ENCODE measurements around the gene EDN2.

Gene EDN2

GRCh38 chr1:41490911-41491310, 6.4 kb upstream of the EDN2 start:
- H3K27ac ChIP-seq (ENCODE audit: low read length), result no peak overlapping the region
- no peaks in the 10 kb centered on the region for H3K9me3 ChIP-seq (ENCODE audit: control insufficient read depth, insufficient read depth, low read length)
- no peak overlapping the region for H3K4me3 ChIP-seq (ENCODE audit: low read length)
- no CpG with 5 or more reads among the region's 2 CpGs for WGBS (ENCODE audit: insufficient coverage, insufficient read length)
- no peak for DNase-seq (ENCODE audit: low read depth, low spot score)
- H3K27me3 ChIP-seq (ENCODE audit: control insufficient read depth, insufficient read depth, low read length), result no peaks in the 10 kb centered on the region
- no peaks in the 10 kb centered on the region for H3K36me3 ChIP-seq (ENCODE audit: control insufficient read depth, insufficient read depth, low read length)
- H3K4me1 ChIP-seq (ENCODE audit: control insufficient read depth, insufficient read depth, low read length), result peaks cover 10% of the 10 kb centered on the region

GRCh38 chr1:41489561-41489960, 5.1 kb upstream of the EDN2 start:
- no peak for DNase-seq (ENCODE audit: low read depth, low spot score)
- Histone ChIP-seq H3K27ac (ENCODE audit: low read length) (no peak overlapping the region), H3K36me3 (ENCODE audit: control insufficient read depth, insufficient read depth, low read length) (no peaks in the 10 kb centered on the region), H3K4me1 (ENCODE audit: control insufficient read depth, insufficient read depth, low read length) (peaks cover 5% of the 10 kb centered on the region), H3K4me3 (ENCODE audit: low read length) (no peak overlapping the region), H3K9me3 (ENCODE audit: control insufficient read depth, insufficient read depth, low read length) (no peaks in the 10 kb centered on the region), H3K27me3 (ENCODE audit: control insufficient read depth, insufficient read depth, low read length) (no peaks in the 10 kb centered on the region)
- 100% methylated on average over 5 of the region's 5 CpGs for WGBS (ENCODE audit: insufficient coverage, insufficient read length)

DNA sequence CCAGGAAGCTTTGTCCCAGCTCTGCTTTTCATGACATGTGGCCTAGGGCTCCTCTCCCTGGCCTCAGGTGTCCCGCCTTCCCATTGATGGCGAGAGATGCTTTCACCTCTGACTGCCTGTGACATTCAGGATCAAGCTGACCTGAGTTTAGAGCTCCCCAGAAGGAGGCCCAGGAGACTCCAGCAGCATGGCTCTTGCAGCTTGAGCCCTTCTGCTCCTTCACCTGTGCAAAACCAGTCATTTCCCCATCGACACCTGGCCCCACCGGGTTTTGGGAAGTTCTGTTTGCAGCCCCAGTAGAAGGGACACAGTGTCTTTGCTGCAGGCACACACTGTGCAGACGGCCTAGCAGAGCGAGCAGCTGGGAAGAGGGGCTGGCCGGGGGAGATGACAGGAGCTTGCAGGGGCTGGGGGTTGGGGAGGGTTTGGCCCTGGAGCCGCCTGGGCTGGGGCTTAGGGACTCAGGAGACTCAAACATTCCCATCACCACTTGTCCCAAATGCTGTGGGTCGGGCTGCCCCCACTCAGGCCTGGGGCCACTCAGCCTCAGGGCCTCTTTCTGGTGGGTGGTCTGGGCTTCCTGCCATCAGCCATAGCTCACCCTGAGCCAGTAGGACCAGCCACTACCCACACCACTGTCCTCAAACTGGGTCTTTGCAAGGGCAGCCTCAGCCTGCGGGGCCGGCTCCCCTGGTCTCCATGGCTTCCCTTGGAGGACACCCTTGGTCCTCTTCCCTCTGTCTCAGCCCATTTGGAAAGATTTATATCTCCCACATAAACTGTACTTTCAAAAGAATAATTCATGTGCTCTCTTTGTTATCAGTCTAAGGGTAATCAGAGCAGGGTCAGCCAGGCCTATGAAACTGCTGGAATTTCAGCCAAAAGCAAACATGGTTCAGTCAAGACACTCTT, 3.8 kb upstream of the EDN2 start:
- no peaks in the 10 kb centered on the region for H3K27me3 ChIP-seq (ENCODE audit: control insufficient read depth, insufficient read depth, low read length)
- H3K4me3 ChIP-seq (ENCODE audit: low read length), result no peak overlapping the region
- no peaks in the 10 kb centered on the region for H3K36me3 ChIP-seq (ENCODE audit: control insufficient read depth, insufficient read depth, low read length)
- H3K27ac ChIP-seq (ENCODE audit: low read length), result no peak overlapping the region
- no CpG with 5 or more reads among the region's 11 CpGs for WGBS (ENCODE audit: insufficient coverage, insufficient read length)
- DNase-seq (ENCODE audit: low read depth, low spot score), result no peak
- no peaks in the 10 kb centered on the region for H3K9me3 ChIP-seq (ENCODE audit: control insufficient read depth, insufficient read depth, low read length)
- H3K4me1 ChIP-seq (ENCODE audit: control insufficient read depth, insufficient read depth, low read length), result peaks cover 8% of the 10 kb centered on the region

DNA sequence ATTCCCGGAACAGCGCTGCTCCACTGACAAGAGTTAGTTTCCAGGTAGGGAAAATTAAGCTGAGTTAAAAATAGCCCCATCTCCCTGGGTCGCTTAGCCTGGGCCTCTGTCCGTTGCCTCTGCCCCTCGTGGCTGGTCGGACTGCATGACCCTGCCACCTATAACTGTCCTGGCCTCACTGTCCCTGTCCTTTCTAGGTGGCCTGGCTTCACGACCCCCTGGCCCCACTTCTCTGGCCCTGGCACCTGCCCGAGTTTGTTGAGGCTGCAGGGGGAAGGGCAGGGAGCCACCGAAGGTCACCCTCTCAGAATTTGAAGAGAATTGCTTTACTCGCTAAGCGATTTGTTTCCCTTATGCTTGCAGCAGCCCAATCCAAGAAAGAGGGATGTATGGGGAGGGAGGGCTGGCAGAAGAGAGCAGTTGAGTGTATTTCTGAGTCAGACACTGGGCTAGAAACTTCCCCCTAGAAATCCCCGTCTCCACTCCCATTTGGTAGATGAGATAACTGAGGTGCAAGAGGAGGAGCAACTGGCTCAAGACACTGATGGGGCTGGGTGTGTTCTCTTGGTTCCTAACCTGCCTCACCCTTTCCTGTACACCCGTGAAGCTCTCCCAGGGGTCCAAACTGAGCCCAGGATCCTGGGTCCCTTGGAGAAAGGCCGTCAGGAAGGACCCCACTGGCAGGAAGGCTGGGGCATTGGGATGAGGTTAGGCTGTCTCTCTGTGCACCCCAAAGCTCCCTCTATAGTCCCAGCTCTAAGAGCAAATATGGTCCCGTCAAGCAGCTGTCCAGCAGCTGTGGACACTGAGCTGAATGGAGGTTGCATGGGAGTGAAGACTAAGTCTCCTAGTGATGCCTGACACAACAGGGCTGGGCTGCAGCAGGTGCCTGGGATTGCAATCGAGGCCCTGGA, 2.9 kb upstream of the EDN2 start:
- H3K4me3 ChIP-seq (ENCODE audit: low read length), result no peak overlapping the region
- H3K27me3 ChIP-seq (ENCODE audit: control insufficient read depth, insufficient read depth, low read length), result no peaks in the 10 kb centered on the region
- no peak overlapping the region for H3K27ac ChIP-seq (ENCODE audit: low read length)
- DNase-seq (ENCODE audit: low read depth, low spot score), result no peak
- H3K4me1 ChIP-seq (ENCODE audit: control insufficient read depth, insufficient read depth, low read length), result peaks cover 8% of the 10 kb centered on the region
- WGBS (ENCODE audit: insufficient coverage, insufficient read length), result no CpG with 5 or more reads among the region's 16 CpGs
- no peaks in the 10 kb centered on the region for H3K9me3 ChIP-seq (ENCODE audit: control insufficient read depth, insufficient read depth, low read length)
- H3K36me3 ChIP-seq (ENCODE audit: control insufficient read depth, insufficient read depth, low read length), result no peaks in the 10 kb centered on the region

DNA sequence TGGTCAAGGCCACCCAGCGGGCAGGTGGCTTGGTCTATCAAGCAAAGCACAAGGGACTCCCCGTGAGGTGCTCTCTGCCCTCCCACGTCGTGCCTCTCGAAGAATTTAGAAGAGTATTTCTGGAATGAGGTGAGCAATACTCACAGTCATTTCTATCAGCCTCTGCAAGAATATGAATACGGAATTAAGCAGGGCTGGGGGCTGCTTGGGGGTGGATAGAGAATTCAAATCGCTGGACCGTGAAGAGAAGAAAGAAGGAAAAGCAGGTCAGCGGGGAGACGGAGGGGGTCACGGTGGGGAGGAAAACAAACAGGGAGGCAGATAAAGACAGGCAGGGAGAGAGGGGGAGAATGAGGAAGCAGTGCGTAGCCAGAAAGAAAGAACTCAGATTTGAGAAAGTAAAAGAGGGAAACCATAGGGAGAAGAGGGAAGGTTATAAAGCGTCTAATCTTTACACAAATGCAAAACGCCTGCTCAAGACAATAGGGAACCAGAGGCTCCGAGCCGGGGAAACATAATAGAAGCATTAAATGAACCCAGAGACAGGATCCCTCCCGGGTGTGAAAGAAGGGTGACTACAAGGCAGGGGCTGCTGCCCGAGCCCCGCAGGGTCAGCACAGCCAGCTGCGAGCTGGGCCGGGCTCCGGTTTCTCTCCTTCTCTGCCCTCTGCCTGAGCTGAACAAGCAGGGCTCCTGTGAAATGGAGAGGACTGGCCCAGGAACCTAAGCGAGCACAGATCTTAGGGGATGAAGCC, 2.1 kb upstream of the EDN2 start:
- H3K9me3 ChIP-seq (ENCODE audit: control insufficient read depth, insufficient read depth, low read length), result no peaks in the 10 kb centered on the region
- no peak overlapping the region for H3K4me3 ChIP-seq (ENCODE audit: low read length)
- H3K27ac ChIP-seq (ENCODE audit: low read length), result no peak overlapping the region
- H3K27me3 ChIP-seq (ENCODE audit: control insufficient read depth, insufficient read depth, low read length), result no peaks in the 10 kb centered on the region
- no peak for DNase-seq (ENCODE audit: low read depth, low spot score)
- H3K36me3 ChIP-seq (ENCODE audit: control insufficient read depth, insufficient read depth, low read length), result no peaks in the 10 kb centered on the region
- WGBS (ENCODE audit: insufficient coverage, insufficient read length), result no CpG with 5 or more reads among the region's 23 CpGs
- peaks cover 8% of the 10 kb centered on the region for H3K4me1 ChIP-seq (ENCODE audit: control insufficient read depth, insufficient read depth, low read length)

- Histone ChIP-seq H3K4me3 (ENCODE audit: low read length) (no peak overlapping the region), H3K36me3 (ENCODE audit: control insufficient read depth, insufficient read depth, low read length) (no peaks in the 10 kb centered on the region), H3K27ac (ENCODE audit: low read length) (no peak overlapping the region), H3K4me1 (ENCODE audit: control insufficient read depth, insufficient read depth, low read length) (peaks cover 8% of the 10 kb centered on the region), H3K9me3 (ENCODE audit: control insufficient read depth, insufficient read depth, low read length) (no peaks in the 10 kb centered on the region), H3K27me3 (ENCODE audit: control insufficient read depth, insufficient read depth, low read length) (no peaks in the 10 kb centered on the region)
- no CpG with 5 or more reads among the region's 4 CpGs for WGBS (ENCODE audit: insufficient coverage, insufficient read length)
- DNase-seq (ENCODE audit: low read depth, low spot score), result no peak
Observed at GRCh38 chr1:41486053-41486370, 1.5 kb upstream of the EDN2 start.

GRCh38 chr1:41485605-41486004, 1.1 kb upstream of the EDN2 start:
- no CpG with 5 or more reads among the region's 5 CpGs for WGBS (ENCODE audit: insufficient coverage, insufficient read length)
- Histone ChIP-seq H3K4me3 (ENCODE audit: low read length) (no peak overlapping the region), H3K27ac (ENCODE audit: low read length) (no peak overlapping the region), H3K4me1 (ENCODE audit: control insufficient read depth, insufficient read depth, low read length) (peaks cover 8% of the 10 kb centered on the region), H3K27me3 (ENCODE audit: control insufficient read depth, insufficient read depth, low read length) (no peaks in the 10 kb centered on the region), H3K36me3 (ENCODE audit: control insufficient read depth, insufficient read depth, low read length) (no peaks in the 10 kb centered on the region), H3K9me3 (ENCODE audit: control insufficient read depth, insufficient read depth, low read length) (no peaks in the 10 kb centered on the region)
- DNase-seq (ENCODE audit: low read depth, low spot score), result no peak

DNA sequence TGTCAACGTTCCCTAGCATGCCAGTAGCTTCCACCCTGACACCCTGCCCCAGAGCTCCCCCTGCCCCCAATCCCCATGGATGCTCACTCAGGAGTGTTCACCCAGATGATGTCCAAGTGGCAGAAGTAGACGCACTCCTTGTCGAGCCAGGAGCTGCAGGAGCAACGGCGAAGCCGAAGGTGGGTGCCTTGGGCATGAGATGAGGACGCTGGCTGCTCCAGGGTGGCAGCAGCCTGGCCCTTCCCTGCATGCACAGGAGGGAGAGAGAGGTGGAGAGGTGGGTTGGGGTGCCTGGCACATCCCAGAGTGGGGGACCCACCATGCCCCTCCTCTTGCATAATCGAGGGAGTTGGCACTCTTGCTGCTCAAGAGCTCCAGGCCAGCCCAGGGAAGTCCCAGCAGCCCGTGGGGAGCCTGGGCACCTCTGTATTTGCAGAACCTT, 502 bp downstream of the EDN2 start:
- Histone ChIP-seq H3K36me3 (ENCODE audit: control insufficient read depth, insufficient read depth, low read length) (no peaks in the 10 kb centered on the region), H3K9me3 (ENCODE audit: control insufficient read depth, insufficient read depth, low read length) (no peaks in the 10 kb centered on the region), H3K27ac (ENCODE audit: low read length) (no peak overlapping the region), H3K27me3 (ENCODE audit: control insufficient read depth, insufficient read depth, low read length) (no peaks in the 10 kb centered on the region), H3K4me3 (ENCODE audit: low read length) (no peak overlapping the region), H3K4me1 (ENCODE audit: control insufficient read depth, insufficient read depth, low read length) (peaks cover 8% of the 10 kb centered on the region)
- no peak for DNase-seq (ENCODE audit: low read depth, low spot score)
- WGBS (ENCODE audit: insufficient coverage, insufficient read length), result no CpG with 5 or more reads among the region's 9 CpGs

DNA sequence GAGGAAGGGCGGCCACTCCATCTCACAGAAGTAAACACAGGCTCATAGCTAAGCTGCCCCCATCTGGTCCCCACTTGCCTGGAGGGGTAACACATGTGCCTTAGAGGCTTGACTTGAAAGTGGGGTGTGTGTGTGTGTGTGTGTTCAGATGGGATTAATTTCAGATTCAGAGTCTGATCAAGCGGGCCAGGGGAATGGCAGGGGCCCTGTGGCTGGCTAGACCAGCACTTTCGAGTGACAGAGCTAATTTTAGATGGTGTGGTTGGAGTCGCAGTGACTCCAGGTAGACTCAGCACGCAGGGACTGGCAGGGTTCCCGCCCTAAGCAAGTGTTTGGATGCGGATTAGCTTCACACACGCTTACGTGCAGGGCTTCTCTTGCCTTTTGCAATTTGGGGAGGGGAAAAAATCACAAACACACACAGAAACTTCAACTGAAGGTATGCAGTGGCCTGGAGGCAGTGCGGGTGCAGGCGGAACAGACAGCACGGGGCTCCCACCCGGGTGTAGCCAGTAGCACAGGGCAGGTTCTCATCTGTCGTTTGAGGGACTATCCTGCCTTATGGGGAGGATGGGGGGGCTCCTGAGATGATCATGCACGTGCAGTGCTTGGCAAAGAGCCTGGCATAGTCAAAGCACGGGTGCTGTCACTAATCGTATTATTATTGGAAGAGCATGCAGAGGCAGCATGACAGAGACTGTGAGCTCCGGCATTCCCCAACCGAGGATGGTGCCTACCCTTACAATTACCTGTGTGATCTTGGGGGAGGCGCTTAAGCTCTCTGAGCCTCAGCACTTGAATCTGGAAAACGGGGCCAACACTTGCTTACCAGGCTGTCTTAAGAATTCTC, 1.3 kb downstream of the EDN2 start:
- H3K27ac ChIP-seq (ENCODE audit: low read length), result no peak overlapping the region

More for the DNA sequence above, 1.3 kb downstream of the EDN2 start:
- no peak for DNase-seq (ENCODE audit: low read depth, low spot score)
- no peaks in the 10 kb centered on the region for H3K9me3 ChIP-seq (ENCODE audit: control insufficient read depth, insufficient read depth, low read length)
- H3K27me3 ChIP-seq (ENCODE audit: control insufficient read depth, insufficient read depth, low read length), result no peaks in the 10 kb centered on the region
- no peak overlapping the region for H3K4me3 ChIP-seq (ENCODE audit: low read length)
- no peaks in the 10 kb centered on the region for H3K36me3 ChIP-seq (ENCODE audit: control insufficient read depth, insufficient read depth, low read length)
- no CpG with 5 or more reads among the region's 21 CpGs for WGBS (ENCODE audit: insufficient coverage, insufficient read length)
- peaks cover 8% of the 10 kb centered on the region for H3K4me1 ChIP-seq (ENCODE audit: control insufficient read depth, insufficient read depth, low read length)

Data from iPS DF 6.9 (cell line).